Measurements from ENCODE around the gene PCDH9.

PCDH9 gene

DNA sequence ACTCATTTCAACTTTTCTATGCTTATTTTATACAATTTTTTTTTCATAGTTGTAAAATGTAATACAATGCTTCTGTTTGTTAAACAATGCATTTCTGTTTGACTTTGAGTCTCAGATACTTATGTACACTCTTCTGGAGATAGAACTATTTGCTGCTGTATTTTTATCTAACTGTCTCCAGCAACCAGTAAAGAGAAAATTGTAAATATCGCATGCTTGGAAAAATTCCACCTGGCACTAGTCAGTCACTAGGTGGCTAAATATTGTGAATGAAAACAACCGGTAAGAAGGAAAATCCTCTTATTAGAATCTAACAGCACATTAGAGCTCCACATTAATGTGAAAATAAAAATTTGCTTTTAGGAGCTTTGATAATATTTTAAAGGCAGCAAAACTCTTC is 876.5 kb downstream of the PCDH9 start:
- TF ChIP-seq, protein P1, sequence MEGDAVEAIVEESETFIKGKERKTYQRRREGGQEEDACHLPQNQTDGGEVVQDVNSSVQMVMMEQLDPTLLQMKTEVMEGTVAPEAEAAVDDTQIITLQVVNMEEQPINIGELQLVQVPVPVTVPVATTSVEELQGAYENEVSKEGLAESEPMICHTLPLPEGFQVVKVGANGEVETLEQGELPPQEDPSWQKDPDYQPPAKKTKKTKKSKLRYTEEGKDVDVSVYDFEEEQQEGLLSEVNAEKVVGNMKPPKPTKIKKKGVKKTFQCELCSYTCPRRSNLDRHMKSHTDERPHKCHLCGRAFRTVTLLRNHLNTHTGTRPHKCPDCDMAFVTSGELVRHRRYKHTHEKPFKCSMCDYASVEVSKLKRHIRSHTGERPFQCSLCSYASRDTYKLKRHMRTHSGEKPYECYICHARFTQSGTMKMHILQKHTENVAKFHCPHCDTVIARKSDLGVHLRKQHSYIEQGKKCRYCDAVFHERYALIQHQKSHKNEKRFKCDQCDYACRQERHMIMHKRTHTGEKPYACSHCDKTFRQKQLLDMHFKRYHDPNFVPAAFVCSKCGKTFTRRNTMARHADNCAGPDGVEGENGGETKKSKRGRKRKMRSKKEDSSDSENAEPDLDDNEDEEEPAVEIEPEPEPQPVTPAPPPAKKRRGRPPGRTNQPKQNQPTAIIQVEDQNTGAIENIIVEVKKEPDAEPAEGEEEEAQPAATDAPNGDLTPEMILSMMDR (IDR thresholded peaks at IDR 0.05), result no peak

DNA sequence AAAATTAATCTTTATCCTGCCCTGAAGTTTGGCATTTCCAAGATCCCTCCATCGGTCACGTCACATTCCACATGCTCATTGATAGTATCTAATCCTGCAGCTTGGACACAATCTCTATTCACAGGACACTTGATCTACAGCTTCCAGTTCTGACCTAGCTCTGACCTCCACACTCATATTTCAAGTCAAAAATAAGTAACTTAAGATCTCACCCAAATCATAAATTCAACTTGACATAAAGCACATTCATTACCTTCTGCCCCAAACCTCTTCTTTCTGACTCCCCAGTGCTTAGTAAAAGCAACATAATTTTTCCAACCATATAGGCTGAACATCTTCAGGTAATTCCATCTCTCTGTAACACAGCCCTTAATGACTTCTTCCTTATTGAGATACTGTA is 880.2 kb downstream of the PCDH9 start:
- TF ChIP-seq, protein P1 (IDR thresholded peaks at IDR 0.05), result no peak

DNA sequence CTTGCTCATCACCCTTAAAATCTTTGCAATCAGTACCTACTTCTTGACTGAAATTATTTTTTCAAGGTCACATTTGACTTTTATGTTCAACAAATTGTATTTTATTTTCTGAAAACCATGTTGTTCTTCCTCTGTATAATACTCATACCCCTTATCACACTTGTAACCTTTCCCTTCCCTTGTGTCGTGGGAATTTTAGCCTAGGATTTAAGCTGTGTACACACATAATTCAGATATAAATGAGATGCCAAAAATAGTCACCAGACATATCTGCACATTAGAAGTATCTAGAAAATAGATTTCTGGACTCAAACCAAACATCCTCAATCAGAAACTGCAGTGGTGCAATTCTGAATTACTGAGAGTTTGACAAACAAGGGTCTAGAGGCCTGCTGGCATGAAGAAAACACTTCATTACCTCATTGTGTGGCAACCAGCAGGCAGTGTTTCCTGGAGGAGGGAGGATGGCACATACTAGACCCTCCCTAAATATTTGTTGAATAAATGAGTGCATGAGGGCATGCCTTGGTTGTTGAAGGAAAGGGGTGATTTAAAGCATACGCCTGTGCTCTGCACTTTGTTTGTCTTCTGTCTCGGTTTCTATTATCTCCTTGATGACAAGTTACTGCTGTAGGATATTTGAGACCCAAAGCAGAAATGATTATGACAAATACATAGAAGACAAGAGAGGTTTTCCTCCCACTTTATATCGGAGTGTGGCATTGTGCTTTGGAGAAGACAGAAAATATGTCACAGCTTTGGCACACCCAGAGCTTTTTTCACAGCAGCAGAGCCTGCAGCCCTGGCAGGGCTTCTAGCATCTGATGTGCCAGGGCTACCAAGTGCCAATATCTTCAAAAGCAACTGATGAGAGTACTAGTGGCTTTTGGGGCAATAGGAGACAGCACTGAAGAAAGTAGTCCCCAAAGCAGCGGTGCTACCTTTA is 881.1 kb downstream of the PCDH9 start:
- TF ChIP-seq, protein P1 (IDR thresholded peaks at IDR 0.05), result no peak

DNA sequence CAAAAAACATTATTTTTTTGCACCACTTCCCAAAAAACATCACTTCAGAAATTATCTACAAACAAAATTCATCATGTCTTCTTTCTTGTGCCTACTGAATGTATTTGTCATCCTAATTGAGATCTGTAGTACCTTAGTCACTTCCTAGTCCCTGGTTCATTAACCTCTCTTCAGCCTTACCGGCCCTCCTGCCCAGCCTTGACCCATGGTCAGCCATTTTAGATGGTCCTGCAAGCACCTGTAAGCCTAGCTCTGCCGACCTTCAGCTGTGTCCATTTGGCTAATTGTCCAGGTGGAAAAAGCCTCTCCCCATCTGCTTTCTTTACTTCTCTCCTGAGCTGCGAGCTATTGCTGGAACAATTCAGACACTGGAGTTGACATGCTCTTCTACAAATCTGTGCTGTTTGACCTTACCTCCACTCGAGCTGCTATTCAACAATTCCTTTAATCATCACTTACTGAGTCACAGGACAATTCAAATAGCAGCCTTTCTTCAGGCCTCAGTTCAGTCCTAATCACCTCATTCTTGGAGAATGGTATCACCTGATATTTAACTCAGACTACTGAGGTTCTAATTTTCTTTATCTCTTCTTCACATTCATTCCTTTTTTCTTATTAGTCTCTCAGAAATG is 882.5 kb downstream of the PCDH9 start:
- TF ChIP-seq, protein P1 (IDR thresholded peaks at IDR 0.05), result no peak

DNA sequence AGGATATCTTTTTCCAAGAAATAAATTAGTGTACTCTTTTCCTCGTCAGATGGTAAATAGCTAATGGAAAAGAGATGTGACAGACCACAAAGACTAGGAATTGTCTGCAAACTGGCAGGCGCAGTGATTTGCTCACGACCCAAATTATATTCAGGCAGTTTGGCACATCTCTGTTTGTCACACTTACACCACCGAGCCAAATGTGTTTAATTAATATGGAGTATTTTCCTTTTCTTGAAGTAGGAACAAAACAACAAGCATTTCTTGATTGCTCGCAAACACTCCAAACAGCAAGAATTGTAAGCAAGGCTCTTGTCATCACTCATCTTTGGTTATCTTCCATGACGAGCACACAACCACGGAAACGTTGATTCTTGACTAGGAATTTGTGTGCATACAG is 884.2 kb downstream of the PCDH9 start:
- TF ChIP-seq, protein P1 (IDR thresholded peaks at IDR 0.05), result no peak

DNA sequence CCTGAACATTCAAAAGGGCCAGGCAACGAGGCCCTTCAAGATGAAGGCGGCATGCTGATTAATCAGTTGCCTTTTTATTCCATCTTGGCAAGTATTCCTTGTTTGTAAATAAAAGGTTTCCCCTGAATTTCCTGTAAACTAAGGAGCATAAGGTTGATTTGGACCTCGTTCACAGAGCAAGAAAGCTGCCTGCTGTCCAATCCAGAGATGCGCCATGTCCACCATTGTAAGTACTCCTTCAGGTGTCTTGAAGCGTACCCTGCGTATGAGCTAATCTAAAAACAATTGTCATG is 884.7 kb downstream of the PCDH9 start:
- TF ChIP-seq, protein P1 (IDR thresholded peaks at IDR 0.05), result no peak

DNA sequence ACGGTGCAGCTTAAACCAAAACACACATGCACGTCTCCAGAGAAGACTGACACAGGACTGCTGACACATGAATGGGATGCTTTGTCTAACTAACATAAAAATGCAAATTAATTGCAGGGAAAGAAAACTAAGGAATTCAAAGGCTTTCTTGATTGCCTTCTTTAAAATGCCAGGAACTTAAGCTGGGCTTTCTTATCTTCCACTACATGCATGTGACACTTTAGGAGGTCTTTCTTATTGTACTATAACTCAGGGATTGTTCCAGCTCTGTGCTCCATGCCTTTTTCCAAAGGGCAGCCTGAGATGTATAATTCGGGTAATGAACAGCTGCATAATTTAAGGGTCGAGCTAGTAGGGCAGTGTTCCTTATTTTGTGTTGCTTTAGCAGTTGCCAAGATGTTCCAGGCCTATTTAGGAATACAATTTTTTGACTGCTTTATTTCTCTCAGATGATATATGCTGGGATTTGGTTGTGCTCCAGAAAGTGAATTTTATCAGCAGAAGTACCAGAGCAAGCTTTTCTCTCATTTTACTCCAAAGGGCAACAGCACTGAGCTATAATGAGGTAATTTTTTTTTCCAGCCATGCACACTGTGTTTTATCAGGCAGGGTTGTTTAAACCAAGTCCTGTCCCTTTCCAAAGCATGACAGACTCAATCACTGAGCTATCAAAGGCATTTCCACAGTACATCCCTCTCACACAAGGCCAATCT is 885.2 kb downstream of the PCDH9 start:
- TF ChIP-seq, protein P1 (IDR thresholded peaks at IDR 0.05), result no peak

All from LNCAP (cell line).